Fibroblast of gingiva (primary cell): Measurements from ENCODE around the gene CA10.

Experiments used
- DNase-seq: peaks from one replicate; pipeline ENCODE4 v3.0.0-alpha.2; 2011; ENCODE audit warnings: low read depth

The CA10 gene

GRCh38 chr17:52145476-52145875 is 13.0 kb downstream of the CA10 start:
- no peak for DNase-seq

- DNase-seq, result no peak
Measured at GRCh38 chr17:52143542-52143941, 15.0 kb downstream of the CA10 start.

- DNase-seq, result no peak
Measured at GRCh38 chr17:52140601-52141000, 17.9 kb downstream of the CA10 start.

GRCh38 chr17:52138752-52139151 is 19.8 kb downstream of the CA10 start:
- DNase-seq, result no peak

GRCh38 chr17:52138350-52138749 is 20.2 kb downstream of the CA10 start:
- no peak for DNase-seq

- DNase-seq, result no peak
Measured at GRCh38 chr17:52136166-52136565, 22.3 kb downstream of the CA10 start.

GRCh38 chr17:52134641-52135040 is 23.9 kb downstream of the CA10 start:
- DNase-seq, result no peak

- DNase-seq, result no peak
Measured at GRCh38 chr17:52128721-52129120, 29.8 kb downstream of the CA10 start.

- no peak for DNase-seq
Measured at GRCh38 chr17:52124993-52125392, 33.5 kb downstream of the CA10 start.

- no peak for DNase-seq
Measured at GRCh38 chr17:52124561-52124960, 34.0 kb downstream of the CA10 start.

GRCh38 chr17:52120465-52120864 is 38.0 kb downstream of the CA10 start:
- no peak for DNase-seq

GRCh38 chr17:52110923-52111581 is 47.5 kb downstream of the CA10 start:
- DNase-seq, result no peak

GRCh38 chr17:52106638-52107261 is 51.8 kb downstream of the CA10 start:
- DNase-seq, result no peak

- no peak for DNase-seq
Measured at GRCh38 chr17:52106072-52106471, 52.4 kb downstream of the CA10 start.

- DNase-seq, result no peak
Measured at GRCh38 chr17:52105591-52105990, 52.9 kb downstream of the CA10 start.

GRCh38 chr17:52096056-52096455 is 62.5 kb downstream of the CA10 start:
- DNase-seq, result no peak

- no peak for DNase-seq
Measured at GRCh38 chr17:52084176-52084575, 74.3 kb downstream of the CA10 start.

- no peak for DNase-seq
Measured at GRCh38 chr17:52079496-52079895, 79.0 kb downstream of the CA10 start.

- DNase-seq, result no peak
Measured at GRCh38 chr17:52071712-52072111, 86.8 kb downstream of the CA10 start.

GRCh38 chr17:52064791-52065211 is 93.7 kb downstream of the CA10 start:
- DNase-seq, result no peak

- no peak for DNase-seq
Measured at GRCh38 chr17:52049496-52049895, 109.0 kb downstream of the CA10 start.

GRCh38 chr17:52049051-52049450 is 109.5 kb downstream of the CA10 start:
- no peak for DNase-seq

GRCh38 chr17:52048137-52048898 is 110.2 kb downstream of the CA10 start:
- no peak for DNase-seq
